Activated CD4-positive, alpha-beta T cell treated with anti-CD3 and anti-CD28 coated beads, Interleukin-2, amount 10 ng/mL, durations not matched to agents 24 days and 14 days (primary cell): ENCODE data around the gene IGFN1. TPM values are rescaled to one million over a fixed set of nuclear protein-coding genes. Genes with fewer than 3 reads are reported as not detected.
A peak's percentile ranks its signal among the peaks of the same experiment; 100 is the strongest.
"Not testable (repeated sequence)": the region's sequence is repeated elsewhere in the genome, so short reads cannot be mapped to it uniquely, and the experiment has no call there.

Source experiments
- DNase-seq: peaks from one replicate; pipeline ENCODE4 v3.0.0; 2022
- H3K27ac Mint-ChIP-seq: one replicate; pipeline ENCODE4 v1.8.0; 2022; ENCODE audit warnings: mild to moderate bottlenecking, mixed read lengths
- H3K27me3 Mint-ChIP-seq: one replicate; pipeline ENCODE4 v1.8.0; 2022; ENCODE audit warnings: mixed read lengths
- H3K36me3 Mint-ChIP-seq: one replicate; pipeline ENCODE4 v1.8.0; 2022; ENCODE audit warnings: low read depth, mild to moderate bottlenecking, mixed read lengths
- H3K4me1 Mint-ChIP-seq: one replicate; pipeline ENCODE4 v1.8.0; 2021; ENCODE audit warnings: mixed read lengths
- H3K4me3 Mint-ChIP-seq: one replicate; pipeline ENCODE4 v1.8.0; 2022; ENCODE audit warnings: mild to moderate bottlenecking, moderate library complexity, mixed read lengths
- H3K9me3 Mint-ChIP-seq: one replicate; pipeline ENCODE4 v1.8.0; 2021; ENCODE audit warnings: mixed read lengths
- intact Hi-C: fragments of 100-400 bp; cut with micrococcal nuclease; formaldehyde crosslinking; loops from one replicate; pipeline ENCODE4 v1.15.1; 2023
- total RNA-seq: library from RNA; stranded (reverse); gene quantifications from 2 replicates; pipeline ENCODE4 v1.2.3, GENCODE V29; 2022

Gene IGFN1
- total RNA-seq, 1 donor from 2014 or later = not detected

GRCh38 chr1:201241736-201242135 lies 51.1 kb downstream of the IGFN1 start:
- peaks cover 29% of the 10 kb centered on the region for H3K27me3 Mint-ChIP-seq
- H3K4me1 Mint-ChIP-seq = no peaks in the 10 kb centered on the region
- H3K4me3 Mint-ChIP-seq = no peak overlapping the region
- no peaks in the 10 kb centered on the region for H3K9me3 Mint-ChIP-seq
- intact Hi-C loops = no loop called here
- H3K27ac Mint-ChIP-seq = no peak overlapping the region
- DNase-seq = no peak
- no peaks in the 10 kb centered on the region for H3K36me3 Mint-ChIP-seq

GRCh38 chr1:201245082-201245481 lies 54.5 kb downstream of the IGFN1 start:
- no peaks in the 10 kb centered on the region for H3K4me1 Mint-ChIP-seq
- no peak overlapping the region for H3K27ac Mint-ChIP-seq

GRCh38 chr1:201248721-201249559 lies 58.3 kb downstream of the IGFN1 start:
- Mint-ChIP-seq H3K27ac (no peak overlapping the region), H3K4me1 (no peaks in the 10 kb centered on the region), H3K4me3 (no peak overlapping the region), H3K36me3 (no peaks in the 10 kb centered on the region), H3K9me3 (no peaks in the 10 kb centered on the region), H3K27me3 (peaks cover 9% of the 10 kb centered on the region)
- intact Hi-C loops = no loop called here
- no peak for DNase-seq

More at GRCh38 chr1:201245082-201245481, 54.5 kb downstream of the IGFN1 start:
- H3K4me3 Mint-ChIP-seq = no peak overlapping the region
- no peaks in the 10 kb centered on the region for H3K36me3 Mint-ChIP-seq
- intact Hi-C loops = no loop called here
- DNase-seq = peak; percentile 34
- peaks cover 24% of the 10 kb centered on the region for H3K27me3 Mint-ChIP-seq
- H3K9me3 Mint-ChIP-seq = no peaks in the 10 kb centered on the region

GRCh38 chr1:201250326-201251011 lies 59.8 kb downstream of the IGFN1 start:
- H3K27me3 Mint-ChIP-seq = no peaks in the 10 kb centered on the region

GRCh38 chr1:201251411-201251810 lies 60.8 kb downstream of the IGFN1 start:
- H3K9me3 Mint-ChIP-seq = no peaks in the 10 kb centered on the region
- no peaks in the 10 kb centered on the region for H3K4me1 Mint-ChIP-seq
- H3K4me3 Mint-ChIP-seq = no peak overlapping the region
- H3K36me3 Mint-ChIP-seq = no peaks in the 10 kb centered on the region
- DNase-seq = no peak
- intact Hi-C loops = no loop called here
- no peak overlapping the region for H3K27ac Mint-ChIP-seq
- no peaks in the 10 kb centered on the region for H3K27me3 Mint-ChIP-seq

More at GRCh38 chr1:201250326-201251011, 59.8 kb downstream of the IGFN1 start:
- Mint-ChIP-seq H3K4me3 (no peak overlapping the region), H3K4me1 (no peaks in the 10 kb centered on the region), H3K9me3 (no peaks in the 10 kb centered on the region), H3K36me3 (no peaks in the 10 kb centered on the region), H3K27ac (no peak overlapping the region)
- intact Hi-C loops = no loop called here
- peak; percentile 50 for DNase-seq

GRCh38 chr1:201251851-201252430 lies 61.3 kb downstream of the IGFN1 start:
- intact Hi-C loops = no loop called here
- no peaks in the 10 kb centered on the region for H3K36me3 Mint-ChIP-seq
- DNase-seq = peak; percentile 44
- no peaks in the 10 kb centered on the region for H3K4me1 Mint-ChIP-seq
- H3K27me3 Mint-ChIP-seq = no peaks in the 10 kb centered on the region
- H3K27ac Mint-ChIP-seq = no peak overlapping the region
- no peak overlapping the region for H3K4me3 Mint-ChIP-seq
- no peaks in the 10 kb centered on the region for H3K9me3 Mint-ChIP-seq

GRCh38 chr1:201252944-201253371 lies 62.3 kb downstream of the IGFN1 start:
- no peaks in the 10 kb centered on the region for H3K27me3 Mint-ChIP-seq
- H3K9me3 Mint-ChIP-seq = no peaks in the 10 kb centered on the region
- H3K4me1 Mint-ChIP-seq = no peaks in the 10 kb centered on the region

GRCh38 chr1:201253411-201253810 lies 62.8 kb downstream of the IGFN1 start:
- Mint-ChIP-seq H3K27ac (no peak overlapping the region), H3K36me3 (no peaks in the 10 kb centered on the region), H3K9me3 (no peaks in the 10 kb centered on the region), H3K4me1 (no peaks in the 10 kb centered on the region), H3K27me3 (no peaks in the 10 kb centered on the region), H3K4me3 (no peak overlapping the region)
- intact Hi-C loops = no loop called here
- peak; percentile 49 for DNase-seq

More at GRCh38 chr1:201252944-201253371, 62.3 kb downstream of the IGFN1 start:
- Mint-ChIP-seq H3K4me3 (no peak overlapping the region), H3K27ac (no peak overlapping the region), H3K36me3 (no peaks in the 10 kb centered on the region)
- peak; percentile 50 for DNase-seq
- intact Hi-C loops = no loop called here

- Mint-ChIP-seq H3K9me3 (no peaks in the 10 kb centered on the region), H3K4me3 (no peak overlapping the region), H3K36me3 (no peaks in the 10 kb centered on the region), H3K4me1 (no peaks in the 10 kb centered on the region), H3K27me3 (no peaks in the 10 kb centered on the region), H3K27ac (no peak overlapping the region)
- intact Hi-C loops = loop anchor here (1.0 to 2.0 kb wide), 2 partner anchors 107 to 155 kb away; no protein-coding TSS in a partner anchor
- peak; percentile 44 for DNase-seq
Measured at GRCh38 chr1:201253906-201254624, 63.4 kb downstream of the IGFN1 start.

GRCh38 chr1:201254625-201255478 lies 64.2 kb downstream of the IGFN1 start:
- no peak overlapping the region for H3K27ac Mint-ChIP-seq

GRCh38 chr1:201255479-201256362 lies 65.1 kb downstream of the IGFN1 start:
- H3K9me3 Mint-ChIP-seq = no peaks in the 10 kb centered on the region
- H3K27ac Mint-ChIP-seq = no peak overlapping the region
- DNase-seq = peak; percentile 48
- H3K4me3 Mint-ChIP-seq = no peak overlapping the region
- intact Hi-C loops = loop anchor here (2.0 kb wide), 1 partner anchor 153 kb away; no protein-coding TSS in a partner anchor
- H3K36me3 Mint-ChIP-seq = no peaks in the 10 kb centered on the region
- H3K27me3 Mint-ChIP-seq = peaks cover 4% of the 10 kb centered on the region
- no peaks in the 10 kb centered on the region for H3K4me1 Mint-ChIP-seq

More at GRCh38 chr1:201254625-201255478, 64.2 kb downstream of the IGFN1 start:
- Mint-ChIP-seq H3K9me3 (no peaks in the 10 kb centered on the region), H3K27me3 (no peaks in the 10 kb centered on the region), H3K4me1 (no peaks in the 10 kb centered on the region), H3K4me3 (no peak overlapping the region), H3K36me3 (no peaks in the 10 kb centered on the region)
- intact Hi-C loops = loop anchor here (1.0 to 2.0 kb wide), 2 partner anchors 106 to 154 kb away; no protein-coding TSS in a partner anchor
- peak; percentile 90 for DNase-seq

- H3K4me1 Mint-ChIP-seq = not testable (repeated sequence)
Measured at GRCh38 chr1:201258132-201258531, 67.5 kb downstream of the IGFN1 start.

More at GRCh38 chr1:201258132-201258531, 67.5 kb downstream of the IGFN1 start:
- H3K27me3 Mint-ChIP-seq, DNase-seq, H3K4me3 Mint-ChIP-seq, H3K9me3 Mint-ChIP-seq, H3K36me3 Mint-ChIP-seq, H3K27ac Mint-ChIP-seq, intact Hi-C loops: not testable (repeated sequence)
